Limb (tissue), 2 donors: ENCODE measurements around the gene SCARB1.
A peak's percentile ranks its signal among the peaks of the same experiment; 100 is the strongest.

Experiments
- DNase-seq, 2 donors: peaks; one replicate each; pipeline ENCODE4 v3.0.0-alpha.2; 2016; ENCODE audit errors: extremely low spot score in 2 of 2

The SCARB1 gene

GRCh38 chr12:124842800-124843510, 20.7 kb downstream of the SCARB1 start:
- no peak for DNase-seq

DNA sequence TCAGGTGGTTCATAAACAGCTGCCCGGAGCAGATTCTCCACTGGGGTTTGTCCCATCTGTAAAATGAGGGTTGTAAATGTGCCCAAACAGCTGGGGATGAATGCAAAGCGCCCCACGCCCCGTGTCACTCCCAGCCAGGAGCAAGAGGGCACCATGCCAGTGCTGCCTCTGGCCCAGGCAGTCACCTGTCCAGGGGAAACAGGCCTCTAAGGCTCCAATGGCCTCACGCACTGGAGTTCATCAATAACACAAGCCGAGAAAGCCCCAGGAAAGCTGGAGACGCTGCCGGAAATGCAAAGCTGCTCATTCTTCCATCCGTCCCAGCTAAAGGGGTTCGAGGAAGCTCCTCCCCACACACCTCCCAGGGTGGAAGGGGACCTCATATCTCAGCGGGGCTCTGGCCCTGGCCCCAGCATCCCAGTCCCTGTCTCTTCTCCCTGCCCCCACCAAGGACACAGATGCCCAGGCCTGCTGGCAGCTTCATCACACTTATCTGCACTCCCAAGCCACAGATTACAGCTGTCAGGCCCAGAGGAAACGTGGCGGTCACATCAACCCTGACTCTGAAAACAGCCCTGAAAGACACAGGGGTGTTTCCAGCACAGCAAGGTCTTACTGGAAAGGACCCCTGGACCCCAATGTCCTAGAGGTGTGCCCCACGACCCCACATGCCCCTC, 21.5 kb downstream of the SCARB1 start:
- no peak for DNase-seq

GRCh38 chr12:124841558-124841945, 22.1 kb downstream of the SCARB1 start:
- DNase-seq = no peak

DNA sequence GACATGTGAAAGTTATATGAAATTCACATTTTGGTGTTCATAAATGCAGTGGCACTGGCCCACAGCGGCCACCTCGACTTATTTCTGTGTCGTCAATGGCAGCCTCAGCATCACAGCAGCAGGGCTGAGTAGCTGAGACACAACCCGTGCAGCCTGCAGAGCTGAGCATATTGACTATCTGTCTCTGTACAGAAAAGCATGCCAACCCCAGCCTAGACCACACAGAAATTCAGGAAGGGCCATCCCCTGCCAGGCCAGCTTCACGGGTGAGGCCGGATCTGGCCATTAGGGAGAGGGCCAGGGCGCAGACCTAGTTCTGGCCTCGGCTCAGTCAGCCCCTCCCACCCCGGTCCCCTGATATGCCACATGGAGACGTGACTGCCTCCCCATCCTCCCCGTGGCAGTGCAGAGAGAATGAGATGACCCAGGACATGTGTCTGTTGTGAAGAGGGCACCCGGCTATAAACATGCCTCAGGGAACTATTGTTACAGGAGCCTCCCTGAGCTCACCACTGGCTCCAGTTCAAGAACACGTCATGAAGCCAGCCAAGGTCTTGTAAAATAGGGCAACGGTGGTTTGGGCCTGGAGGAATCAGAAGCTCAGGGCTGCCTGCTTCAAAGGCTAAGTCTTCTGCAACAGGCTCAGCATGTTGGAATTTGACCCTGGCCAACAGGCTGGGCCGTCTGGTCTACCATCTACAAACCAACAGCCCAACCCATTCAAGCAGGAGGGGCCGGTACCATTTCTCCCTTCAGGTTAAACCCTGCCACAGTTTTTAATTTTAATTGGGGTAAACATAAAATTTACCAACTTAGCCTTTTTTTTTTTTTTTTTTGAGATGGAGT, 25.5 kb downstream of the SCARB1 start:
- DNase-seq = peak in 1 of 2 donors; percentile 72

GRCh38 chr12:124837249-124837897, 26.3 kb downstream of the SCARB1 start:
- DNase-seq = no peak

DNA sequence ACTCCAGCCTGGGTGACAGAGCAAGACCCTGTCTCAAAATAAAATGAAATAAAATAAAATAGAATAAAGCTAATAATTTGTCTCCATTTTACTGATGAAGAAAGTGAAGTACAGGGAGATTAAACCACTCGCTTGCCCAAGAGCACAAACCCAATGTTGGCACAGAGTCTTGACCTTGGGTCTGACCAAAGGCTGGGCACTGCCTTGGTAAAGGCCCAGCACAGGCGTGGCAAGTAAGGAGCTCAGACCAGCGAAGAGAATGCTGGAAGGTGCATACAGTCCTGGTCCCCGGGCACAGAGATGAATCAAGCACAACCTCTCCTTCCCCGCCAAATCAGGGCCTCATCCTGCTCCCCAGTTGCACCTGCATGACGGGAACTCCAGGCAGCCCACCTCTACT, 26.9 kb downstream of the SCARB1 start:
- DNase-seq = no peak

- DNase-seq = no peak
Observed at GRCh38 chr12:124835656-124836410, 27.8 kb downstream of the SCARB1 start.

- DNase-seq = no peak
Observed at GRCh38 chr12:124834822-124835221, 28.8 kb downstream of the SCARB1 start.

DNA sequence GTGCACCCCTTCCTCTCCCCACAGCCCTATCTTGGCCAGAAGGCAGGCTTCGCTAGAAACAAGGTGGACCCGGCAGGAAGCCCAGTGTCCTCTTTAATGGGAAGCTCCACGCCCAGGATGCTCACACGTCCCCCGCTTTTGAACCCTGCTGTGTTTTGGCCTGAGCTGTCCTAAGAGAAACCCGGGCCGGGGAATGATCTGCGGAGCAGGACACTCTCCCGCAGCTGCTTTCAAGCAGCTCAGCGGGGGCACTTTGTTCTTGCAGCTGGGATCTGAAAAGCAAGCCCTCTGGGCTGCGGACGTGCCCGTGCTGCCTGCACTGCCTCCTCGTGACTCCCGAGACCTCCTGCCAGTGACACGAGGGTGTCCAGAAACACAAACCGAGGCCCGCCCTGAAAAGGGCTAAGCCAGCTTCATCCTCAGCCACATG, 30.0 kb downstream of the SCARB1 start:
- DNase-seq = no peak

GRCh38 chr12:124832856-124833255, 30.8 kb downstream of the SCARB1 start:
- no peak for DNase-seq

DNA sequence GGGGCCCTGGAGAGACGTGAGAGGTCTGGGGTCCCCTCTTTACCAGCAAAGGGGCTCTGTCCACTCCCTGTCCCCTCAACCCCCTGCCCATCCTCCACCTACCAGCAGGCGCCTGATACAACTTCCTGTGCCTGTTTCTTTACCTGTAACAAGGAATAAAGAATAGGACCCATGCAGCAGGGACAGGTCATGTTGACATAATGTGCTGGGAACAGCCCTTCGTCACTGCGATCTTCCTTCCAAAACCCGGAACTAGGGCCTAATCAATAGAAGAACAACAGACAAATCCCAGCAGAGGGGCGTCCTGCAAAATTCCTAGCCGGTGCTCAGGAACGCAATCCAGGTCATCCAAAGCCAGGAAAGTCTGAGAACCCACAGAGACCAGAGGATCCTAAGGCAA, 32.1 kb downstream of the SCARB1 start:
- no peak for DNase-seq

DNA sequence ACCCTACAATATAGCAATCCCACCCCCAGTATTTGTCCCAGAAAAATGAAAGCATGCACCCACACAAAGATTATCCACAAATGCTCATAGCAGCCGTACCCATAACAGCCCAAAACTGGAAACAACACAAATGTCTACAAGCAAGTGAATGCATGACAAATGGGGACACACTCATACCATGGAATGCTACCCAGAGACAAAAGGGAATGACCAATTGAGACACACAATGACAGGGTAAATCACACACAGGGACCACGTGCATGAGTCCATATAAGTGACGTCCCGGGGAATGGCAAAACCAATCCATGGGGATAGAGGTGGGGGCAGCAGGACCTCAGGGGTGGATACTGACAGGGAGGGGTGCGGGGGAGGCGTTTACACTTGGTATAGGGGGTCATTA, 33.4 kb downstream of the SCARB1 start:
- DNase-seq = no peak

- no peak for DNase-seq
Observed at GRCh38 chr12:124829708-124830304, 33.9 kb downstream of the SCARB1 start.

GRCh38 chr12:124829008-124829707, 34.5 kb downstream of the SCARB1 start:
- DNase-seq = no peak

DNA sequence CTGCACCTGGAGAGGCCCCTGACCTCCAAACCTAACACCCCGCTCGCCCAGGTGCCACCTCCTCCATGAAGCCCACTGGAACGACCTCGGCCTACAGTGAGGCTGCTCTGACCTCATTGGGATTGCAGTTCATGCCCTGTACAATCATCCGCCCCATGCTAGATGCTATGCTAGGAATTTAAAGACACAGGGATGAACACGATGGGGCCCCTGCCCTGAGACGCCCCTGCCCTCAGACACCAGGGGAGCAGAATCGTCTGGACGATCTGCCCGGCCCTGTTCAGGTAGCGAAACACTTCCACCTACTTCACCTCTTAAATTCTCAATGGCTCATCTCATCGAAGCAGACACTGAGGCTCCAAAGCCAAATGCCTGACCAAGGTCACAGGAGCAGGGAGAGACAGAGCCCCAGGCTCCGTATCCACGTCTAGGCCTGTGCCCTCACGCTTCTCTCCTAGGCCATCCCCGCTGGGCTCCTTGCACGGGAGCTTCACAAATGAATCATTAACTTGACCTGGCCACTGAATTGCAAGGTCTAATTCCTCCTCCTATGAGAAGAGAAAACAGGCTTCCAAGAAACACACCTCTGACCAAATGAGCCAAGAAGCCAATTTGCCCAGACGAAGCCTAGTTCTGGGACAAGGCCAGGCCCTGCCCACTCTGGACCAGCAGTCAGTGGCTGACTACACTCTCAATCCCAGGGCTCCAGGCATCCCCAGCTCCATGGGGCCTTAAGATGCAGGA, 35.2 kb downstream of the SCARB1 start:
- DNase-seq = no peak

DNA sequence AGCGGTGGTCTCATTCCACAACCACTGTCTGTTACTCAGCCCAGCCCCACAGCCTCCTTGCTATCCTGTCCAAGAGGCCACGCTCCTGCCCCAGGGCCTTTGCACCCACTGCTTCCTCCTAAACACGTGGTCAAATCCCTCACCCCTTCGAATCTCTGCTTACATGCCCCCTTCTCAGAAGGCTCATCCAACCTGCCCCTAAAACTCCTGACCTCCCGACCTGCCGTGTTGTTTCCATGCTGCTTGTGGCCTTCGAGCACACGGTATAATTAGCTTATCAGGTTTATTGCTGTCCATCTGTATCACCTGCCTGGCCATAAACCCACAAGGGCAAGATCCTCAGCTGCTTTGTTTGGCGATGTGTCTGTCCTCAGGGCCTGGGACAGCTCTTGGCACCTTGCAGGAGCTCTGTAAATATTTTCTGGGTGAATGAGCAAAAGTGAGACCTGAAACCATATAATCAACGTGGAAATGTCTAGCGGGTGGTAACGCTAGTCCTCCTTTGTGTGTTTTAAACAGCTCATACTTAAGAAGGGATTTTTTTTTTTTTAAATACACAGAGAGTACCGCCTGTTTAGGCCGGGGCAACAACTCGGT, 36.0 kb downstream of the SCARB1 start:
- DNase-seq = no peak

GRCh38 chr12:124824195-124824594, 39.5 kb downstream of the SCARB1 start:
- no peak for DNase-seq

- no peak for DNase-seq
Observed at GRCh38 chr12:124823272-124823970, 40.2 kb downstream of the SCARB1 start.
